Ascending aorta (tissue), 2 donors: ENCODE data around the gene ADH7. TPM values are rescaled to one million over a fixed set of nuclear protein-coding genes. Genes with fewer than 3 reads are reported as not detected.

Source experiments
- DNase-seq, 2 donors: peaks; one replicate each; pipeline ENCODE4 v3.0.0-alpha.2; 2019; ENCODE audit warnings: low spot score in 2 of 2
- H3K27ac ChIP-seq, 2 donors: fragments of 200-600 bp; sonication (generic); one replicate each; pipeline ENCODE4 v1.5.1; 2016 to 2017; ENCODE audit warnings: mild to moderate bottlenecking in 1 of 2
- H3K27me3 ChIP-seq: fragments of 200-600 bp; sonication (generic); one replicate; pipeline ENCODE4 v1.5.1; 2017
- H3K36me3 ChIP-seq, 2 donors: fragments of 200-600 bp; sonication (generic); one replicate each; pipeline ENCODE4 v1.5.1; 2016
- H3K4me1 ChIP-seq, 2 donors: fragments of 200-600 bp; sonication (generic); one replicate each; pipeline ENCODE4 v1.5.1; 2016 to 2017; ENCODE audit warnings: mild to moderate bottlenecking in 1 of 2
- H3K4me3 ChIP-seq, 2 donors: fragments of 200-600 bp; sonication (generic); one replicate each; pipeline ENCODE4 v1.5.1; 2016 to 2017; ENCODE audit warnings: mild to moderate bottlenecking in 1 of 2
- H3K9me3 ChIP-seq, 2 donors: fragments of 200-600 bp; sonication (generic); one replicate each; pipeline ENCODE4 v1.5.1; 2016
- CTCF ChIP-seq, 3 experiments: fragments of 200-600 bp in 2 of 3; fragments of 450-650 bp in 1 of 3; sonication (generic) in 2 of 3; IDR thresholded peaks; one replicate each; pipeline ENCODE4 v1.5.1; 2016 to 2019; ENCODE audit warnings: antibody characterized with exemption in 3 of 3, mild to moderate bottlenecking in 1 of 3, moderate library complexity in 1 of 3
- intact Hi-C: fragments of 100-400 bp; cut with DNase I; formaldehyde crosslinking; loops from one replicate; pipeline ENCODE4 v1.15.1; 2023
- total RNA-seq: library from RNA; depleted of rRNA; stranded (reverse); fragments of >200 nt; gene quantifications from one replicate; pipeline ENCODE4 v1.1.0, GENCODE V29; 2016

ADH7 gene
- total RNA-seq, 1 donor from 2014 or later = not detected

- Histone ChIP-seq H3K4me1 (peaks cover 9 to 37% of the 10 kb centered on the region in 2 donors), H3K36me3 (no peaks in the 10 kb centered on the region), H3K9me3 (no peaks in the 10 kb centered on the region), H3K27ac (peak overlapping the region; percentile 79 to 80), H3K27me3 (no peaks in the 10 kb centered on the region), H3K4me3 (no peak overlapping the region)
- TF ChIP-seq CTCF (IDR thresholded peaks at IDR 0.05) = no peak
- intact Hi-C loops = loop anchor here (5.0 to 10.0 kb wide), 3 partner anchors 156 to 411 kb away; partner anchors contain the start of genes ADH5, METAP1 and TRMT10A
- DNase-seq = no peak
Observed at GRCh38 chr4:99408346-99408745, 26.8 kb downstream of the ADH7 start.

- TF ChIP-seq CTCF (IDR thresholded peaks at IDR 0.05) = peak; percentile 90 to 95 (median 92)
- DNase-seq = peak in 1 of 2 donors; percentile 85
- intact Hi-C loops = loop anchor here (1.0 to 10.0 kb wide), 7 partner anchors 57 to 477 kb away; partner anchors contain the start of genes ADH5, EIF4E, METAP1 and TRMT10A
- H3K9me3 ChIP-seq = no peaks in the 10 kb centered on the region
- H3K36me3 ChIP-seq = no peaks in the 10 kb centered on the region
- peak overlapping the region; percentile 91 to 94 for H3K27ac ChIP-seq
- H3K4me1 ChIP-seq = peaks cover 11 to 44% of the 10 kb centered on the region in 2 donors
- no peaks in the 10 kb centered on the region for H3K27me3 ChIP-seq
- no peak overlapping the region for H3K4me3 ChIP-seq
Observed at GRCh38 chr4:99405433-99406115, 29.6 kb downstream of the ADH7 start.

DNA sequence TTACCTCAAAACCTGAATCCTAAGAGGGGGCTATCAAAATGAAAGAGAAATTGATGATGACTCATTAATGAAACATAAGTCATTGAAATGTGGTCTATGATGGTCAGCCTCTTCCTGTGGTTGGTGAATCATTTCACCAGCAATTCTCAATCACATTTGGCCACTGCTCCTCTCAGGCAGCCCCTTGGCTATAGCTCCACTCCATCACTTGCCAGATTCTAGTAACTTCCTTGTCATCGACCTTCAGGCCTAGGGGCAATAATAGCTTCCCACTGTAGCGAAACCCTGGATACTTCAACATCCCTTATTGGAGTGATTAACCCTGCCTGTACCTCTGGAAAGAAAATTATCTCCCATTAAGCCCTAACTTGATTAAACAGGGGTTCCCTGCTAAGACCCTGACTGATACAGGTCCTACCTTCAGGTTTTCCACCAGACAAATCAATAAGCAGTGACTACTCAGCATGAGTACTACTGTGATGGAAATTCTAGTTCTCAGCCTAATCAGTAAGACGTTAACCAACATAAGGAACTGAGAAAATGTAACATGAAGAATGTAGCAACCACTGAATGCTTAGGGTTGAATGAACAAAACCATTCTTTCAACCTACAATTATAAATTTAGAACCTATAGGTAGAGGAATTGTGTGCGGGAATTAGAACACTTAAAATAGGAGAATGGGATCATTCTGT, 30.4 kb downstream of the ADH7 start:
- H3K4me1 ChIP-seq = peaks cover 11 to 44% of the 10 kb centered on the region in 2 donors
- intact Hi-C loops = loop anchor here (1.0 to 10.0 kb wide), 9 partner anchors 58 to 476 kb away; partner anchors contain the start of genes ADH5, EIF4E, METAP1 and TRMT10A
- peak in 1 of 2 donors; percentile 75 for DNase-seq

GRCh38 chr4:99403380-99404184, 31.6 kb downstream of the ADH7 start:
- peaks cover 11 to 40% of the 10 kb centered on the region in 2 donors for H3K4me1 ChIP-seq
- no peaks in the 10 kb centered on the region for H3K9me3 ChIP-seq
- peak overlapping the region; percentile 91 to 94 for H3K27ac ChIP-seq
- TF ChIP-seq CTCF (IDR thresholded peaks at IDR 0.05) = no peak
- H3K4me3 ChIP-seq = no peak overlapping the region
- no peak for DNase-seq
- H3K36me3 ChIP-seq = no peaks in the 10 kb centered on the region
- intact Hi-C loops = loop anchor here (1.0 to 10.0 kb wide), 7 partner anchors 59 to 475 kb away; partner anchors contain the start of genes ADH5, EIF4E and TRMT10A
- no peaks in the 10 kb centered on the region for H3K27me3 ChIP-seq

More for the DNA sequence above, 30.4 kb downstream of the ADH7 start:
- no peak for TF ChIP-seq CTCF (IDR thresholded peaks at IDR 0.05)
- Histone ChIP-seq H3K4me3 (no peak overlapping the region), H3K27me3 (no peaks in the 10 kb centered on the region), H3K9me3 (no peaks in the 10 kb centered on the region), H3K36me3 (no peaks in the 10 kb centered on the region), H3K27ac (peak overlapping the region; percentile 91 to 94)

GRCh38 chr4:99402765-99403164, 32.4 kb downstream of the ADH7 start:
- no peak for TF ChIP-seq CTCF (IDR thresholded peaks at IDR 0.05)
- no peaks in the 10 kb centered on the region for H3K36me3 ChIP-seq
- H3K4me1 ChIP-seq = peaks cover 7 to 36% of the 10 kb centered on the region in 2 donors
- H3K27ac ChIP-seq = peak overlapping the region; percentile 91 to 94
- no peak overlapping the region for H3K4me3 ChIP-seq
- H3K27me3 ChIP-seq = no peaks in the 10 kb centered on the region
- intact Hi-C loops = loop anchor here (5.0 to 10.0 kb wide), 3 partner anchors 155 to 318 kb away; partner anchors contain the start of genes ADH5 and TRMT10A
- H3K9me3 ChIP-seq = peaks cover 0 to 4% of the 10 kb centered on the region in 2 donors
- DNase-seq = no peak
